ENCODE measurements around the gene PRKCD.

Gene PRKCD

DNA sequence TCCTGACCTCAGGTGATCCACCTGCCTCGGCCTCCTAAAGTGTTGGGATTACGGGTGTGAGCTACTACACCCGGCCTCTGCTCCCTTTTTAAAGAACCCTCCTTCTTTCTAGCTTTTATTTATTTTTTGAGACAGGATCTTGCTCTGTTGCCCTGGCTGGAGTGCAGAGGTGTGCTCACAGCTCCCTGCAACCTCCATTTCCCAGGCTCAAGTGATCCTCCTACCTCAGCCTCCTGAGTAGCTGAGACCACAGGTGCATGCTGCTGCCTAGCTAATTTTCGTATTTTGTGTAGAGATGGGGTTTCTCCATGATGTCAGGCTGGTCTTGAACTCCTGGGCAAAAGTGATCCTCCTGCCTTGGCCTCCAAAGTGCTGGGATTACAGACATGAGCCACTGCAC is 60.3 kb downstream of the PRKCD start:
- no peak overlapping the region for H3K27ac ChIP-seq
- no peaks in the 10 kb centered on the region for H3K9me3 ChIP-seq (ENCODE audit: low read depth, low read length)
- peaks cover 4% of the 10 kb centered on the region; the same call in 1 of the 2 replicates for H3K36me3 ChIP-seq (ENCODE audit: insufficient read depth, low read length)
- no peak overlapping the region for H3K4me3 ChIP-seq
- no peak overlapping the region for H3K9ac ChIP-seq (ENCODE audit: insufficient read length)
- TF ChIP-seq FOXP2 (optimal IDR thresholded peaks at IDR 0.05; ENCODE audit: control extremely low read depth, extremely low read length, insufficient read depth) (no peak), EZH2 (IDR thresholded peaks at IDR 0.05) (no peak)
- DNase-seq (ENCODE audit: low read depth, low spot score): no peak

DNA sequence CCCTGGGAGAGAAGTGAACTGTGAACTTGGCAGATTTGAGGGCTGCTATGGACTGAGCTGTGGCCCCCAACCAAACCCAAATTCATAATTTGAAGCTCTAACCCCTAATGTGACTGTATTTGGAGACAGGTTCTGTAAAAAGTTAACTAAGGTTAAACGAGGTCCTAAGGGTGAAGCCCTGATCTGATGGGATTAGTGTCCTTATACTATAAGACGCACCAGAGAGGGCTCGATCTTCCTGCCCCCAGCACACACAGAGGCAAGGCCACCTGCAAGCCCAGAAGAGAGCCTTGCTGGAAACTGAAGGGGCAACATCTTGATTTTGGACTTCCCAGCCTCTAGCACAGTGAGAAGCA is 60.8 kb downstream of the PRKCD start:
- Histone ChIP-seq H3K9ac (ENCODE audit: insufficient read length) (no peak overlapping the region), H3K27ac (no peak overlapping the region), H3K36me3 (ENCODE audit: insufficient read depth, low read length) (peaks cover 4% of the 10 kb centered on the region; the same call in 1 of the 2 replicates), H3K4me3 (no peak overlapping the region), H3K9me3 (ENCODE audit: low read depth, low read length) (no peaks in the 10 kb centered on the region)
- no peak for TF ChIP-seq FOXP2 (optimal IDR thresholded peaks at IDR 0.05; ENCODE audit: control extremely low read depth, extremely low read length, insufficient read depth)
- TF ChIP-seq EZH2 (IDR thresholded peaks at IDR 0.05): no peak
- no peak for TF ChIP-seq POLR2AphosphoS5 (IDR thresholded peaks at IDR 0.05; ENCODE audit: borderline replicate concordance, low read depth, low read length)
- DNase-seq (ENCODE audit: low read depth, low spot score): no peak

DNA sequence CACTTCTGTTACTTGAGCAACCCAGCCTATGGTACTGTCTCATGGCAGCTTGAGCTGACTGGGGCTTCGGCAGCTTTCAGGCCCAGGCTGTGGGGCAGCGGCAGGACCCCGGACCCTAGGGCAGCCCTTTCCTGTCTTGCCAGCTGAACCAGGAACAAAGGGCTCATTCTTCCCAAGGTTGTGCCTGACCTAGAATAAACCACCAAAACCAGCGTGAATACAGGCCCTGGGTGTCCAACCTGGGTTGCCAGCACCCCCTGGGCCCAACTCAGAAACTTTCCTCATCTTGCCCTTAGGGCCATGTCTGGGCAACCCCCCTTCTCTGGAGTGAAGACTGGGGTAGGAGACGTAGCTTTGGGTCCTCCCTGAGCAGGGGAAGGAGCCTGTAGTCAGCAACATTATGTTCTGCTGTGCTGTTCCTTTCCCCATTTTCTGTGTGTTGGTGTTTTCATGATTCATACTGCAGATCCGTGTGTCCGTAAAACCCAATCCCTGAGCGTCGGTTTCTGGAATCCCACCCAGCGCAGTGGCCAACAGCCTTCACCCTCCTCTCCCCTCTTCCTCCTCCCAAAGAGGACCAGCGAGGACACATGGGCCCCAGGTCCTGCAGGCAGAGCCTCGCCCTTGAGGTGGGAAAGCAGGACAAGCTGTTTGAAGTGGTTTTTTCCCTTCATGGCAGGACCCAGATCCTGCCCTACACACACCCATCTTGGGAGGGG is 61.3 kb downstream of the PRKCD start:
- H3K36me3 ChIP-seq (ENCODE audit: insufficient read depth, low read length): peaks cover 6% of the 10 kb centered on the region; the same call in 1 of the 2 replicates
- no peak for DNase-seq (ENCODE audit: low read depth, low spot score)
- no peak overlapping the region for H3K9ac ChIP-seq (ENCODE audit: insufficient read length)
- TF ChIP-seq EZH2 (IDR thresholded peaks at IDR 0.05) (no peak), FOXP2 (optimal IDR thresholded peaks at IDR 0.05; ENCODE audit: control extremely low read depth, extremely low read length, insufficient read depth) (no peak), POLR2AphosphoS5 (IDR thresholded peaks at IDR 0.05; ENCODE audit: borderline replicate concordance, low read depth, low read length) (peak; percentile 10; the same call in 1 of the 2 replicates)
- H3K4me3 ChIP-seq: no peak overlapping the region
- no peak overlapping the region for H3K27ac ChIP-seq
- no peaks in the 10 kb centered on the region for H3K9me3 ChIP-seq (ENCODE audit: low read depth, low read length)

DNA sequence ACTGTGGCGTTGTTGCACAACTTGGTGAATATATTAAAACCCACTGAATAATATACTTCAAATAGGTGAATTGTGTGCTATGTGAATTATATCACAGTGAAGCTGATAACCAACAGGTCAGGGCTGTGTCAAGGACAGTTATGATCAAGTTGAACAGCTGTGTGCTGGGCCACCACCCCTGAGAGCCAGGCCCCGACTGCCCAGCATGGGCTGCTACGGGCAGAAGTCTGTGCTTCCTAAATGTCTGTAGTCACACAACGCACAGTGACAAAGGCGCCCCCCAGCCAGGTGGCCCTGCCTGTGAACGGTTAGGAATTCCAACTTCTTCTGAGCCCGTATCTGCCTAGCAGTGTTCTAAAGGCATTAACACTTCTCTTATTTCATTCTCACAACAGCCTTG is 62.0 kb downstream of the PRKCD start:
- H3K36me3 ChIP-seq (ENCODE audit: insufficient read depth, low read length): peaks cover 13% of the 10 kb centered on the region; the same call in 1 of the 2 replicates
- H3K9me3 ChIP-seq (ENCODE audit: low read depth, low read length): no peaks in the 10 kb centered on the region
- no peak overlapping the region for H3K4me3 ChIP-seq
- no peak overlapping the region for H3K9ac ChIP-seq (ENCODE audit: insufficient read length)
- TF ChIP-seq POLR2AphosphoS5 (IDR thresholded peaks at IDR 0.05; ENCODE audit: borderline replicate concordance, low read depth, low read length) (no peak), EZH2 (IDR thresholded peaks at IDR 0.05) (no peak), FOXP2 (optimal IDR thresholded peaks at IDR 0.05; ENCODE audit: control extremely low read depth, extremely low read length, insufficient read depth) (no peak)
- DNase-seq (ENCODE audit: low read depth, low spot score): no peak
- H3K27ac ChIP-seq: no peak overlapping the region

DNA sequence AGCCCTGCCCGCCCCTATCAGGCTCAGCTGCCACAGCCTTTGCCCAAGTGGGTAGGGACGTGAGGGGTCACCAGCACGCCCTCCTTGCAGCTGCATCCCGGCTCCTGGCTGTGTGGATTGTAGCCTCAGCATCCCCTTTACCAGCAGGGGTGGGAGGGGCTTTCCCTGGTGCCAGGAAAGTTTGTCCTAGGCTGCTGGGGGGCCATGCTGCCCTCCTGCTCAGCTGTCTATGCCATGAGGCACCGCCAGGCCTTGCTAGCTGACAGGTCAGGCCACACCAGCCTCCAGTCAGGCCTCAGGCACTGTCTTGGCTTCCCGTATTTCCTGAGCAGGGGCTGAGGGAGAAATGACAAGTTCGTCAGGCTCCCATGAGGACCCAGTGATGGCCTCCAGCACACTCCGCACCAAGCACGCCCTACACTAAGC is 62.5 kb downstream of the PRKCD start:
- peaks cover 18% of the 10 kb centered on the region; the same call in 1 of the 2 replicates for H3K36me3 ChIP-seq (ENCODE audit: insufficient read depth, low read length)
- no peak overlapping the region for H3K4me3 ChIP-seq
- H3K9ac ChIP-seq (ENCODE audit: insufficient read length): no peak overlapping the region
- TF ChIP-seq EZH2 (IDR thresholded peaks at IDR 0.05) (no peak), POLR2AphosphoS5 (IDR thresholded peaks at IDR 0.05; ENCODE audit: borderline replicate concordance, low read depth, low read length) (no peak), FOXP2 (optimal IDR thresholded peaks at IDR 0.05; ENCODE audit: control extremely low read depth, extremely low read length, insufficient read depth) (no peak)
- DNase-seq (ENCODE audit: low read depth, low spot score): no peak
- no peak overlapping the region for H3K27ac ChIP-seq
- H3K9me3 ChIP-seq (ENCODE audit: low read depth, low read length): no peaks in the 10 kb centered on the region

DNA sequence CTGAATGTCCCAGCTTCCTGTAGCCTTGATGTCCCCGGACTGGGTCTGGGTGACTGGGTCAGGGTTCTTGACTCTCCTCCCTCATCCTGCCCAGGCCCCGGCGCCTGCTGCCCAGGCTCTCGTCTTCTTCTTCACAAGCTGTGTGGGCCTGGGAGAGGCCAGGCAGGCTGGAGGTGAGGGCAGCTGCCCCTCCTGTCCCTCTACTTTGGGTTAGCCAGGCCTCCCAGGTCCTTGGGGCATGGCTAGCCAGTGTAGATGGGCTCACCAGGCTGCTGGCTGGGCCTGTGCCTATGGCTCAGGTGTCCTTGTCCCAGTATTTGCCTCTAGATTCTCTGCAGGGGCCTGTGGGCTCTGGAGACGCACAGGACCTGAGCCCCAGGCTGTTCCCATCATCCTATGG is 63.0 kb downstream of the PRKCD start:
- H3K36me3 ChIP-seq (ENCODE audit: insufficient read depth, low read length): peaks cover 23% of the 10 kb centered on the region; the same call in 1 of the 2 replicates
- no peak overlapping the region for H3K4me3 ChIP-seq
- no peak overlapping the region for H3K9ac ChIP-seq (ENCODE audit: insufficient read length)
- H3K9me3 ChIP-seq (ENCODE audit: low read depth, low read length): no peaks in the 10 kb centered on the region
- no peak overlapping the region for H3K27ac ChIP-seq
- DNase-seq (ENCODE audit: low read depth, low spot score): no peak
- TF ChIP-seq POLR2AphosphoS5 (IDR thresholded peaks at IDR 0.05; ENCODE audit: borderline replicate concordance, low read depth, low read length): no peak
- TF ChIP-seq FOXP2 (optimal IDR thresholded peaks at IDR 0.05; ENCODE audit: control extremely low read depth, extremely low read length, insufficient read depth): no peak
- TF ChIP-seq EZH2 (IDR thresholded peaks at IDR 0.05): no peak

DNA sequence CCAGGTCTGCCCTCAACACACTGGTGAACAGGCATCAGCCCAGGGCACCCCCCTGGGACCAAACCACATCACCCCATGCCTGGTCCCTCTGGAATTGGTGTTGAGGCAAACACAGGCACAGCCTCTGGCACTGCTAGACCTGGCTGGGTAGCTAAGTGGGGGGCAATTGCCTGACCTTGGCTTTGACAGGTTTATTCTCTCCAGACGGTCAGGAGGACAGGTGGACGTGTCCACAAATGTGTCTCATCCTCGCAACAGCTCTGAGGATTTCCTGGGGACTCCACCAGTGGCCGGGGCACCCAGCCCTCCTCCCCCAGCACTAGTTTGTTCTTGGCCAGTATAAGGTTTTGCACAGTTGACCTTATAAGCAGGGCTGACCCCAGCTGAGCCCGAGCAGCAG is 63.5 kb downstream of the PRKCD start:
- no peak for TF ChIP-seq EZH2 (IDR thresholded peaks at IDR 0.05)
- no peak for TF ChIP-seq FOXP2 (optimal IDR thresholded peaks at IDR 0.05; ENCODE audit: control extremely low read depth, extremely low read length, insufficient read depth)
- DNase-seq (ENCODE audit: low read depth, low spot score): no peak
- H3K27ac ChIP-seq: no peak overlapping the region

DNA sequence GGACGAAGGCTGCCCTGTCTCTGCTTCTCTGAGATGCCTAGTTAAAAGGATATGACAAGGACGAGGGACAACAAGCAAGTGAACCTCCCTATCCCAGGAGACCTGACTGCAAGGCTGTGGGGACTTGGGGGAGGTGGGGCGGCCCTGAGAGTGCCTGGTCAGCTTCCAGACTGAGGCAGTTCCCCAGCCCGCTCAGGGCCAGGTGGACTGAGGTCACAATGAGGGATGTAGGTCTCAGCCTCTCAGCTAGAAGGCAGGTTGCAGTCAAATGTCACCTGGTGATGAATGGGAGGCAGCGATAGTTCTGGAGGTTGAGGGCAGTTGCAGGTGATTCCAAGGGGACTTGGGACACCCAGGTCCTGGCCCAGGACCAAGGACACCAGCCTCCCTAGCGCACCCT is 64.2 kb downstream of the PRKCD start:
- Histone ChIP-seq H3K4me3 (no peak overlapping the region), H3K9ac (ENCODE audit: insufficient read length) (no peak overlapping the region), H3K9me3 (ENCODE audit: low read depth, low read length) (no peaks in the 10 kb centered on the region), H3K27ac (no peak overlapping the region), H3K36me3 (ENCODE audit: insufficient read depth, low read length) (peaks cover 28% of the 10 kb centered on the region; the same call in 1 of the 2 replicates)
- TF ChIP-seq EZH2 (IDR thresholded peaks at IDR 0.05) (no peak), FOXP2 (optimal IDR thresholded peaks at IDR 0.05; ENCODE audit: control extremely low read depth, extremely low read length, insufficient read depth) (no peak), POLR2AphosphoS5 (IDR thresholded peaks at IDR 0.05; ENCODE audit: borderline replicate concordance, low read depth, low read length) (no peak)
- no peak for DNase-seq (ENCODE audit: low read depth, low spot score)

More for the DNA sequence above, 63.5 kb downstream of the PRKCD start:
- Histone ChIP-seq H3K9me3 (ENCODE audit: low read depth, low read length) (no peaks in the 10 kb centered on the region), H3K36me3 (ENCODE audit: insufficient read depth, low read length) (peaks cover 25% of the 10 kb centered on the region; the same call in 1 of the 2 replicates), H3K4me3 (no peak overlapping the region), H3K9ac (ENCODE audit: insufficient read length) (no peak overlapping the region)

DNA sequence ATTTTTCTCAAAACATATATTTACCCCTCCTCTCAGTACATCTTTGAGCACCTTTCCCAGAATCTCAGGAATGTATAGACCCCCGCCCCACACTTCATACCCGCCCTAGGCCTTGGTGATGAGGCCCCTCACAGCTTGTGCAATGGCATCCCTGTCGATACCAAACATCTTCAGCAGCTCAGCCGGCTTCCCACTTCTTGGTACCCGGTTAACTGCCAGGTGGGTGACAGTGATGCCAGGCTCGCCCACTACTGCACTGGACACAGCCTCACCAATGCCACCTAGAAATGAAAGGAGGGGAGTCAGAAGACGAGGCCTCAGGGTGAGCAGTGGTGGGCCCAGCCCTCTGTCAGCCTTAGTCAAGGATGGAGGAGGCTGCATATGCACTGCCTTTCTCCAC is 64.6 kb downstream of the PRKCD start:
- Histone ChIP-seq H3K27ac (no peak overlapping the region), H3K36me3 (ENCODE audit: insufficient read depth, low read length) (peaks cover 28% of the 10 kb centered on the region; the same call in 1 of the 2 replicates), H3K4me3 (no peak overlapping the region), H3K9ac (ENCODE audit: insufficient read length) (no peak overlapping the region), H3K9me3 (ENCODE audit: low read depth, low read length) (no peaks in the 10 kb centered on the region)
- TF ChIP-seq EZH2 (IDR thresholded peaks at IDR 0.05) (no peak), POLR2AphosphoS5 (IDR thresholded peaks at IDR 0.05; ENCODE audit: borderline replicate concordance, low read depth, low read length) (no peak), FOXP2 (optimal IDR thresholded peaks at IDR 0.05; ENCODE audit: control extremely low read depth, extremely low read length, insufficient read depth) (no peak)
- no peak for DNase-seq (ENCODE audit: low read depth, low spot score)

All from SK-N-MC (cell line).